Stimulated activated CD8-positive, alpha-beta memory T cell treated with anti-CD3 and anti-CD28 coated beads, Interleukin-2, amount 100 ng/mL, for 1 hour (primary cell): ENCODE measurements around the gene JHY.

Source experiments
- DNase-seq, 2 donors: peaks; one replicate each; pipeline ENCODE4 v3.0.0-alpha.2; 2020; ENCODE audit warnings: low read depth in 2 of 2

JHY gene

GRCh38 chr11:122871302-122871701, 11.3 kb upstream of the JHY start:
- DNase-seq, result no peak

GRCh38 chr11:122872046-122872445, 10.5 kb upstream of the JHY start:
- DNase-seq, result no peak

GRCh38 chr11:122874991-122875390, 7.6 kb upstream of the JHY start:
- no peak for DNase-seq

- DNase-seq, result no peak
These were observed 4.8 kb upstream of the JHY start for GRCh38 chr11:122877732-122878131.

GRCh38 chr11:122879785-122880184, 2.8 kb upstream of the JHY start:
- no peak for DNase-seq

GRCh38 chr11:122882857-122883645, 492 bp downstream of the JHY start:
- peak; percentile 13 to 15 for DNase-seq

GRCh38 chr11:122883646-122883979, 1.1 kb downstream of the JHY start:
- no peak for DNase-seq

GRCh38 chr11:122888162-122888561, 5.6 kb downstream of the JHY start:
- DNase-seq, result no peak

- no peak for DNase-seq
These were observed 10.6 kb downstream of the JHY start for GRCh38 chr11:122893131-122893530.

GRCh38 chr11:122895563-122895962, 13.0 kb downstream of the JHY start:
- DNase-seq, result no peak

GRCh38 chr11:122897606-122898210, 15.1 kb downstream of the JHY start:
- DNase-seq, result no peak

- DNase-seq, result no peak
These were observed 16.2 kb downstream of the JHY start for GRCh38 chr11:122898799-122899198.

- no peak for DNase-seq
These were observed 18.1 kb downstream of the JHY start for GRCh38 chr11:122900587-122901202.

GRCh38 chr11:122902951-122903350, 20.4 kb downstream of the JHY start:
- no peak for DNase-seq

GRCh38 chr11:122910775-122911174, 28.2 kb downstream of the JHY start:
- DNase-seq, result no peak

- no peak for DNase-seq
These were observed 34.8 kb downstream of the JHY start for GRCh38 chr11:122917311-122917710.

GRCh38 chr11:122918734-122919133, 36.2 kb downstream of the JHY start:
- no peak for DNase-seq

GRCh38 chr11:122920579-122920978, 38.0 kb downstream of the JHY start:
- DNase-seq, result no peak

GRCh38 chr11:122922893-122923292, 40.3 kb downstream of the JHY start:
- DNase-seq, result no peak

GRCh38 chr11:122923302-122923701, 40.7 kb downstream of the JHY start:
- no peak for DNase-seq

- DNase-seq, result no peak
These were observed 49.0 kb downstream of the JHY start for GRCh38 chr11:122931510-122931909.

GRCh38 chr11:122933416-122933815, 50.9 kb downstream of the JHY start:
- DNase-seq, result no peak

GRCh38 chr11:122937983-122938382, 55.4 kb downstream of the JHY start:
- no peak for DNase-seq
